HEK293T (cell line): ENCODE measurements around the gene SLC45A1.

Experiments
- BHLHE40 ChIP-seq: fragments of 450-650 bp; IDR thresholded peaks from 2 replicates; pipeline ENCODE4 v1.6.1; 2016; ENCODE audit warnings: mild to moderate bottlenecking, moderate library complexity, borderline replicate concordance
- CTBP1 ChIP-seq: fragments of 450-650 bp; IDR thresholded peaks from 2 replicates; pipeline ENCODE4 v1.6.1; 2016; ENCODE audit warnings: borderline replicate concordance
- ELF4 ChIP-seq: fragments of 450-650 bp; IDR thresholded peaks from 2 replicates; pipeline ENCODE4 v1.6.1; 2017; ENCODE audit warnings: antibody characterized with exemption
- FOXA1 ChIP-seq: fragments of 450-650 bp; IDR thresholded peaks from 2 replicates; pipeline ENCODE4 v1.6.1; 2016; ENCODE audit warnings: mild to moderate bottlenecking
- FOXK2 ChIP-seq: fragments of 450-650 bp; IDR thresholded peaks from 2 replicates; pipeline ENCODE4 v1.6.1; 2016; ENCODE audit warnings: mild to moderate bottlenecking
- FOXM1 ChIP-seq: fragments of 450-650 bp; IDR thresholded peaks from 2 replicates; pipeline ENCODE4 v1.6.1; 2017; ENCODE audit warnings: mild to moderate bottlenecking, borderline replicate concordance
- HDGF ChIP-seq: fragments of 450-650 bp; IDR thresholded peaks from 2 replicates; pipeline ENCODE4 v1.6.1; 2017; ENCODE audit warnings: antibody characterized with exemption, borderline replicate concordance
- L3MBTL2 ChIP-seq: fragments of 450-650 bp; conservative IDR thresholded peaks from 2 replicates; pipeline ENCODE4 v1.6.1; 2016; ENCODE audit warnings: mild to moderate bottlenecking
- LEF1 ChIP-seq: fragments of 450-650 bp; IDR thresholded peaks from 2 replicates; pipeline ENCODE4 v1.6.1; 2017; ENCODE audit warnings: mild to moderate bottlenecking, borderline replicate concordance
- SP1 ChIP-seq: fragments of 450-650 bp; IDR thresholded peaks from 2 replicates; pipeline ENCODE4 v1.6.1; 2017
- SUZ12 ChIP-seq: fragments of 450-650 bp; IDR thresholded peaks from 2 replicates; pipeline ENCODE4 v1.6.1; 2016; ENCODE audit warnings: mild to moderate bottlenecking
- ZNF384 ChIP-seq: fragments of 450-650 bp; IDR thresholded peaks from 2 replicates; pipeline ENCODE4 v1.6.1; 2016
- TF ChIP-seq, protein P1 (sequence below): fragments of 450-650 bp; IDR thresholded peaks from 2 replicates; pipeline ENCODE4 v1.6.1; 2016

DNA sequence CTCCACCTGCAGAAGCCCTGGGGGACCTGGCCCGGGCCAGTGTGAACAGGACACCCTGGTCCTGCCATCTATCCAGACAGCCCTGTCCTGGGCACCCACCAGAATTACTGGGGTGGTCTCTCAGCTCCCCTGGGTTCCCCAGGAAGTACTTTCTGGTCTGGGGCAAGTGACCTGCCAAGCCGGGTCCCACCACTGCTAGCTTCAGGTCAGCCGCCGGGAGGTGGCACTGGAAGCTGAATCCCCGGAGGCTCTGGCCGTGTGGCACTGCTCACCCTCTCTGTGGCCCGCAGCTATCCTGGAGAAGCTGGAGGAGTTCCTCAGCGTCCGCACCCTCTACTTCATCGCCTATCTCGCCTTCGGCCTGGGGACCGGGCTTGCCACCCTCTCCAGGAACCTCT is 21.3 kb downstream of the SLC45A1 start:
- TF ChIP-seq HDGF (no peak), SP1 (no peak), FOXM1 (no peak), ZNF384 (no peak), SUZ12 (no peak), FOXK2 (no peak), ELF4 (no peak), BHLHE40 (no peak), LEF1 (no peak), L3MBTL2 (no peak), CTBP1 (no peak), FOXA1 (no peak)
- TF ChIP-seq, protein P1, sequence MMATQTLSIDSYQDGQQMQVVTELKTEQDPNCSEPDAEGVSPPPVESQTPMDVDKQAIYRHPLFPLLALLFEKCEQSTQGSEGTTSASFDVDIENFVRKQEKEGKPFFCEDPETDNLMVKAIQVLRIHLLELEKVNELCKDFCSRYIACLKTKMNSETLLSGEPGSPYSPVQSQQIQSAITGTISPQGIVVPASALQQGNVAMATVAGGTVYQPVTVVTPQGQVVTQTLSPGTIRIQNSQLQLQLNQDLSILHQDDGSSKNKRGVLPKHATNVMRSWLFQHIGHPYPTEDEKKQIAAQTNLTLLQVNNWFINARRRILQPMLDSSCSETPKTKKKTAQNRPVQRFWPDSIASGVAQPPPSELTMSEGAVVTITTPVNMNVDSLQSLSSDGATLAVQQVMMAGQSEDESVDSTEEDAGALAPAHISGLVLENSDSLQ, result no peak
